Measurements from ENCODE around the gene BAIAP2L1.
"Not testable (repeated sequence)": the region's sequence is repeated elsewhere in the genome, so short reads cannot be mapped to it uniquely, and the experiment has no call there.

The BAIAP2L1 gene

GRCh38 chr7:98398567-98399372, 2.1 kb downstream of the BAIAP2L1 start:
- DNase-seq, result no peak

GRCh38 chr7:98396768-98397167, 4.1 kb downstream of the BAIAP2L1 start:
- DNase-seq, result no peak

DNA sequence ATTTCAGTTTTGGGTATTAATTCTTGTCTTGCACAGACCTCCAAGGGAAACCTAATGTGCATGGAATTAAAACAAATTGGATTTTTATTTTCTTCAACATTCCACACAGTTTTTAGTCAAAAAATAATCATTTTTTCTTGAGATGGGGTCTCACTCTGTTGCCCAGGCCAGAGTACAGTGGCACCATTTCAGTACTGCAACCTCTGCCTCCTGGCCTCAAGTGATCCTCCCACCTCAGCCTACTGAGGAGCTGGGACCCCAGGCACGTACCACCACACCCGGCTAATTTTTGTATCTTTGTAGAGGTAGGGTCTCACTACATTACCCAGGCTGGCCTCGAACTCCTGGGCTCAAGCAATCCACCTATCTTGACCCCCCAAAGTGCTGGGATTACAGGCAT, 4.9 kb downstream of the BAIAP2L1 start:
- DNase-seq, result no peak

DNA sequence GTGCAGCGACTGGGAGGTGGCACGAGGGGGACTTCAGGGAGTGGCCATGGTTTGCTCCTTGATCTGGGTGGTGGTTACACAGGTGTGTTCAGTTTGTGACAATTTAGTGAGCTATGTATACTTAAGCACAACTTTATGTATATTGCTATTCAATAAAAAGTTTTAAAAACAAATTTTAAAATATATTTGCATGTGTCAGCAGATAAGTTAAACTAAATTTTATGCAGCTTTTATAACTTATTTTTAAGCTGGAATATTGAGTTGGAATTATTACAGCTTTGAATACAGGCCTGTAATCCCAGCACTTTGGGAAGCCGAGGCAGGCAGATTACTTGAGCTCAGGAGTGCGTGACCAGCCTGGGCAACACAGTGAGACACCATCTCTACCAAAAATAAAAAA, 5.4 kb downstream of the BAIAP2L1 start:
- no peak for DNase-seq

DNA sequence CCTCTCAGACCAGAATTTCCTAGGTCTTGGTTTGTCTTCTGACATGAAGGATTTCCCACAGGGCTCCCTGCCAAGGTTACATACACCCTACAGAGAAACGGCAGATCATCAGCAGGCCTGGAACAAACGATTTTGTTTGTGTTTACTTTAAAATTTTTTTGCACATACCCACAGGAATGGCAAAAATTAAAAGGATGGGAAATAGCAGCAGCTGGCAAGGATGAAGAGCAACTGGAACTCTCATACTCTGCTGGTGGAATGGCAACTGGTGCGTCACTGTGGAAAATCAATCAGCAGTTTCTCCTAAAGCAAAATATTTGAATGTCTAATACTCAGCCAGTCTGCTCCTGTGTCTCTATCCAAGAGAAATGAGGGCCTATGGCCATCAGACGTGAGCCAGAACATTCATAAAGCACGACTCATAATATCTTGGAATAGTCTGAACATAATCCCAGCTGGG, 6.5 kb downstream of the BAIAP2L1 start:
- no peak for DNase-seq

GRCh38 chr7:98387544-98388226, 13.2 kb downstream of the BAIAP2L1 start:
- DNase-seq, result no peak

- no peak for DNase-seq
Observed at GRCh38 chr7:98387131-98387530, 13.8 kb downstream of the BAIAP2L1 start.

DNA sequence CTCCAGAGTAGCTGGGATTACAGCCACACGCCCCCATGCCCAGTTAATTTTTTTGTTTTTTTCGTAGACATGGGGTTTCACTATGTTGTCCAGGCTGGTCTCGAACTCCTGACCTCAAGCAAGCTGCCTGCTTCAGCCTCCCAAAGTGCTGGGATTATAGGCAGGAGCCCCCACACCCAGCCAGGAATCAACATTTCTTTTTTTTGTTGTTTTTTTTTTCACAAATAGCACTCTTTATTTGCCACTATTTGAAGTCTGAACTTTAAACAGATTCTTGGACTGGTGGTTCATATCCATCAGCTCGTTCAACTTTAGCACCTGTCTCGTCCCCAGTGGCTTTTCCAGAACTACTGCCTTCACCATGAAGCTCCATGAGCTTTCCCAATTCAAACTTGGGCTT, 15.4 kb downstream of the BAIAP2L1 start:
- not testable (repeated sequence) for DNase-seq

DNA sequence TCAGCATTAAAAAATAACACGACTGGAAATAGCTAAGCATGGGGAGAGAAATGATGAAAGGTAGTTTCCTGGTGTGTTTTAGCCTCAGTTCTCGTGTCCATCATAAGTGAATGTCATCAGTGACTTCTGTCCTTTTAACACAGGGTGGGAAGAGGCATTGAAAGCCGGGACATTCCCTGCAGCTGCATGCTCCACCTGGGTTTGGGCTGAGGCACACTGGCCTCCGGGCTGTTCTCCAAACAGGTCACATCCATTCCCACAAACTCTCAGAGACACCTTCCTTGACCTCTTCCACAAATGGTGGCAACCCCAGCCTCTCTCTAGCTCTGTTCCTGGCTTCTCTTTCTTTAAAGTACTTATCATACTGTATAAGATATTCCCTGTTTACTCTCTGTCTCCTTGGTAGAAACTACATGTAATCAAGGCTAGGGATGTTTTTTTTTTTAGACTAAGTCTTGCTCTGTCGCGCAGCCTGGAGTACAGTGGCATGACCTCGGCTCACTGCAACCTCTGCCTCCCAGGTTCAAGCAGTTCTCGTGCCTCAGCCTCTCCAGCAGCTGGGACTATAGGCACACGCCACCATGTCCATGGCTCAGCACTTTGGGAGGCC, 22.6 kb downstream of the BAIAP2L1 start:
- DNase-seq, result no peak

DNA sequence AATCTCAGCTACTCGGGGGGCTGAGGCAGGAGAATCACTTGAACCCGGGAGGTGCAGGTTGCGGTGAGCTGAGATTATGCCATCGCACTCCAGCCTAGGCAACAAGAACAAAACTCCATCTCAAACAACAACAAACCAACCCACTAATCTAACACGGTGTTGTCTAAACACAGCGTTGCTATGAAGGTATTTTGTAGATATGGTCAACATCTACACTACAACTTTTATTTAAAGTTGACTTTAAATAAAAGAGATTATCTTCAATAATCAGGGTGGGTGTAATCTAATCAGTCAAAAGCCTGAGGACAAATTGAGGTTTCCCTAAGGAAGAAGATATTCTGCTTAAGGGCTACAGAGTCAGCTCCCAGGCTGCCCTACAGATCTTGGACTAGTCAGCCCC, 24.2 kb downstream of the BAIAP2L1 start:
- DNase-seq, result no peak

GRCh38 chr7:98375664-98376063, 25.2 kb downstream of the BAIAP2L1 start:
- DNase-seq, result no peak

DNA sequence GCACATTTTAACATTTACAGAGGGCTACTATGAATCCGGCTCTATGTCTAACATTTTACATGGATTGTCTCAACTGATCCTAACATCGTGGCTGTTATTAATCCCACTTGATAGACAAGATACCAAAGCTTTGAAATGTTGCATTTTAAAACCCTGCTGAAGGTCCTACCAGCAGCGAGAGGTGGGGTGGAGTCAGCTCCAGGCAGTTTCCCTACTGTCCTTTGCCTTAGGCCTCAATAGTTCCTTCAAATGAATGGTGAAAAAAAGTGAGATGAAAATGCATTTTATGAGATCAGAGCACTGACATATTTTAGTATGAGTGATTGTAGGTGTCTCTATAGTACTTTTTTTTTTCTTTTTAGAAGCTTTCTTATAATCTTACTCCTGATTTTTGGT, 26.6 kb downstream of the BAIAP2L1 start:
- DNase-seq, result no peak

- no peak for DNase-seq
Observed at GRCh38 chr7:98372993-98373392, 27.9 kb downstream of the BAIAP2L1 start.

DNA sequence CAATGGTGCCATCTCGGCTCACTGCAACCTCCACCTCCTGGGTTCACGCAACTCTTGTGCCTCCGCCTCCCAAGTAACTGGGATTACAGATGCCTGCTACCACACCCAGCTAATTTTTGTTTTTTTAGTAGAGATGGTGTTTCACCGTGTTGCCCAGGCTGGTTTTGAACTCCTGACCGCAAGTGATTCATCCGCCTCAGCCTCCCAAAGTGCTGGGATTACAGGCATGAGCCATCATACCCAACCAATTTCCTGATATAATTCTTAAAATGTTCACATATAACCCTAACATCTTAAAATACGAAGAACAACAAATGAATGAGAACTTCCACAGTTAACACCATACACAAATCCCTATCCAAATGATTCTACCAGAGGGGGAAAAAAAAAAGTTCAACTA, 31.2 kb downstream of the BAIAP2L1 start:
- no peak for DNase-seq

GRCh38 chr7:98368716-98369115, 32.2 kb downstream of the BAIAP2L1 start:
- no peak for DNase-seq

GRCh38 chr7:98366562-98366938, 34.3 kb downstream of the BAIAP2L1 start:
- no peak for DNase-seq

GRCh38 chr7:98365863-98366561, 34.9 kb downstream of the BAIAP2L1 start:
- DNase-seq, result no peak

GRCh38 chr7:98364220-98364619, 36.7 kb downstream of the BAIAP2L1 start:
- no peak for DNase-seq

- no peak for DNase-seq
Observed at GRCh38 chr7:98362517-98362916, 38.4 kb downstream of the BAIAP2L1 start.

DNA sequence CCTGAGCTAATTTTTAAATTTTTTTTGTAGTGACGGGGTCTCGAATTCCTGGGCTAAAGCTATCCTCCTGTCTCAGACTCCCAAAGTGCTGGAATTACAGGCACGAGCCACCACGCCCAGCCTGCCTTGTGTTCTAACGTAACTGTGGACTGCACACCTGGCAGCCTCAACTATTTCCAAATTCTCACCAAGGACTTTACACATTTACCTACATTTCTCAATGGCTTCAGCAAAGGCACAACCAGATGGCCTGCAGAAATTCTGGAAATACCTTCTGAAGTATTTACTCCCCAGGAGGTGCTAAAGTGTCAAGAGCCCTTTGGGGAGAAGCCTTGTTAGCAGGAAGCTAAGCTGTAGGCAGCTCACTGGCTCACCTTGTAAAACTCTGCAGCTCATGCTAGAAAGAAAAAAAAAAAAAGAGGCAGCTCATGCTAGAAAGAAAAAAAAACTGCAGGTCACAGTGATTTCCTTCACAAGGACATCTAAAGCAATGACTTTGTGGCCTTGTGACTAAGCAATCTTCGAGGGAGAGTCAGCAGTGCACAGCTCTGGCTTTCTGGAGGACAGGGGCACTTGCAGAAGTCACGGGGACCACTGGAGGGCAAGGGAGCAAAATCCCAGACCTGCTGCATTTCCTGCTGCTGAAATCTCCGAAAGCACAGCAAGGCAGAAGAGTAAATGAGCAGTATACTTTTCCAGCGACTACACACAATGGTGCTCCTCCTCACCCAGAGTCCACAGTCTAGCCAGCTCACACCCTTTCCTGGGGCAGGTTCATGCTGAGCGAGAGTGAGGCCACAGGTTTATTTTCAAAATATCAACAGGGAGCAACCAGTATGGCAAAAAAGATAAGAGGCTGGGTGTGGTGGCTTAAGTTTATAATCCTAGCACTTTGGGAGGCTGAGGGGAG, 40.4 kb downstream of the BAIAP2L1 start:
- no peak for DNase-seq

GRCh38 chr7:98359395-98359794, 41.5 kb downstream of the BAIAP2L1 start:
- DNase-seq, result no peak

DNA sequence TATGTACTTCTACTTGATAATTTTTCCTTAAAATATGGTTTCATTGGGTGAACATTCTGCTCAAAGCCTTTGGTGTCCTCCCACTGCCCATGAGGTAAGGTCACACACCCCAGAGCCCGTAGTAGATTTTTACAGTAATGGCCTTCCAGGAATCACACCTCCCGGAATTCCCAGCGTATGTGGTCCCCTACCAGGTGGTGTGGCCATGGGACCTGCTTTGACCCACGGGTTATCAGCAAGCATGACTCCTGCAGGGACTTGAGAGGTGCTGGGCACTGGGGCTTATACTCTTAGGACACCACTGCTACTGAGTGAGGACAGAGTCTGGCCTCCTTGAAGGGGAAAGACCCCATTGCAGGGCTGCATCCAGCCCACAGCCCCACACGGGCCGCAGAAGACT, 42.2 kb downstream of the BAIAP2L1 start:
- no peak for DNase-seq

Measured in activated T-cell treated with anti-CD3 and anti-CD28 coated beads for 4 hours (primary cell).